ENCODE measurements around the gene PPP2CA. TPM values are rescaled to one million over a fixed set of nuclear protein-coding genes. Genes with fewer than 3 reads are reported as not detected.
A peak's percentile ranks its signal among the peaks of the same experiment; 100 is the strongest.

Gene PPP2CA
- total and polyA plus RNA-seq, 2 of the 13 experiments (the other 11 are each of a cell fraction or from before 2014, with no cell fraction given): 82.4 to 171 TPM

- no peak; the same call in 1 of the 2 replicates for TF ChIP-seq ZNF670 (CRISPR knock-in tag; IDR thresholded peaks at IDR 0.05; ENCODE audit: borderline replicate concordance)
- TF ChIP-seq ZNF281 (CRISPR knock-in tag; IDR thresholded peaks at IDR 0.05; ENCODE audit: borderline replicate concordance): no peak
- TF ChIP-seq TFDP1 (CRISPR knock-in tag; IDR thresholded peaks at IDR 0.05; ENCODE audit: borderline replicate concordance): no peak
- TF ChIP-seq ZNF317 (CRISPR knock-in tag; IDR thresholded peaks at IDR 0.05): peak; percentile 71; the same call in 1 of the 2 replicates
- TF ChIP-seq ZMAT3 (CRISPR knock-in tag; conservative IDR thresholded peaks at IDR 0.05): no peak; the same call in 1 of the 2 replicates
- peak; percentile 26; the same call in 1 of the 2 replicates for TF ChIP-seq NFKB2 (CRISPR knock-in tag; IDR thresholded peaks at IDR 0.05; ENCODE audit: borderline replicate concordance)
- TF ChIP-seq GTF3A (CRISPR knock-in tag; conservative IDR thresholded peaks at IDR 0.05): no peak
- TF ChIP-seq TFAP4 (IDR thresholded peaks at IDR 0.05; ENCODE audit: borderline replicate concordance, low read depth): no peak
- TF ChIP-seq KDM5A (IDR thresholded peaks at IDR 0.05; ENCODE audit: borderline replicate concordance, low read length): no peak
- TF ChIP-seq SRSF4 (IDR thresholded peaks at IDR 0.05; ENCODE audit: low read depth, low read length, poor library complexity, severe bottlenecking): no peak
- 0 out of 2 replicates have a peak, but pooled peaks have one; percentile 15 for TF ChIP-seq SAFB2 (CRISPR knock-in tag; IDR thresholded peaks at IDR 0.05; ENCODE audit: borderline replicate concordance, low read depth)
- peak; percentile 32 for TF ChIP-seq ZNF879 (CRISPR knock-in tag; IDR thresholded peaks at IDR 0.05)
- 0 out of 2 replicates have a peak, but pooled peaks have one; percentile 10 for TF ChIP-seq PATZ1 (CRISPR knock-in tag; IDR thresholded peaks at IDR 0.05)
- TF ChIP-seq PHF20 (CRISPR knock-in tag; IDR thresholded peaks at IDR 0.05): no peak
- TF ChIP-seq RXRA (CRISPR knock-in tag; IDR thresholded peaks at IDR 0.05): 0 out of 2 replicates have a peak, but pooled peaks have one; percentile 6
- TF ChIP-seq ZBTB14 (CRISPR knock-in tag; IDR thresholded peaks at IDR 0.05): no peak
- 0 out of 2 replicates have a peak, but pooled peaks have one; percentile 4 for TF ChIP-seq RARA (CRISPR knock-in tag; IDR thresholded peaks at IDR 0.05)
- peak; percentile 44; the same call in 1 of the 2 replicates for TF ChIP-seq ZBTB26 (CRISPR knock-in tag; IDR thresholded peaks at IDR 0.05; ENCODE audit: borderline replicate concordance)
Measured at GRCh38 chr5:134224888-134225779, 739 bp downstream of the PPP2CA start (continued).

All from HepG2 (cell line).